Kidney epithelial cell (primary cell): ENCODE results near the gene OR2W1. TPM values are rescaled to one million over a fixed set of nuclear protein-coding genes. Genes with fewer than 3 reads are reported as not detected.

ENCODE experiments used
- DNase-seq: peaks from one replicate; pipeline ENCODE4 v3.0.0-alpha.2; 2010; ENCODE audit warnings: low read depth
- H3K27me3 ChIP-seq: 2 replicates; pipeline ENCODE4 v1.6.0; 2011; ENCODE audit warnings: low read length; ENCODE audit not compliant: control insufficient read depth, insufficient read depth
- H3K36me3 ChIP-seq: 2 replicates; pipeline ENCODE4 v1.5.1; 2011; ENCODE audit warnings: low read length; ENCODE audit not compliant: control insufficient read depth, insufficient read depth
- H3K4me3 ChIP-seq: 2 replicates; pipeline ENCODE4 v1.5.1; 2011; ENCODE audit warnings: low read depth, mild to moderate bottlenecking, control low read depth, low read length
- CTCF ChIP-seq: IDR thresholded peaks from 2 replicates; pipeline ENCODE4 v1.5.1; 2011; ENCODE audit warnings: mild to moderate bottlenecking, moderate library complexity, low read length, control low read depth, inconsistent platforms; ENCODE audit not compliant: insufficient read depth, poor library complexity, severe bottlenecking
- total RNA-seq: library from RNA; depleted of rRNA; stranded (reverse); fragments of >200 nt; gene quantifications from 2 replicates; pipeline ENCODE4 v1.2.3, GENCODE V29; 2015

OR2W1 gene
- total RNA-seq, 1 donor from 2014 or later, result not detected

- no peak overlapping the region for H3K4me3 ChIP-seq
- DNase-seq, result no peak
- no peaks in the 10 kb centered on the region for H3K27me3 ChIP-seq
- H3K36me3 ChIP-seq, result no peaks in the 10 kb centered on the region
- TF ChIP-seq CTCF, result no peak
These were observed 25.3 kb downstream of the OR2W1 start for GRCh38 chr6:29019629-29020028.

- H3K4me3 ChIP-seq, result no peak overlapping the region
- no peaks in the 10 kb centered on the region for H3K27me3 ChIP-seq
- DNase-seq, result no peak
- no peak for TF ChIP-seq CTCF
- no peaks in the 10 kb centered on the region for H3K36me3 ChIP-seq
These were observed 27.6 kb downstream of the OR2W1 start for GRCh38 chr6:29017428-29017802.

- TF ChIP-seq CTCF, result peak; percentile 71
- H3K4me3 ChIP-seq, result peak overlapping the region; percentile 52
- H3K36me3 ChIP-seq, result no peaks in the 10 kb centered on the region
- H3K27me3 ChIP-seq, result no peaks in the 10 kb centered on the region
- DNase-seq, result no peak
These were observed 28.2 kb downstream of the OR2W1 start for GRCh38 chr6:29016559-29017427.

- DNase-seq, result no peak
- TF ChIP-seq CTCF, result peak; percentile 17
- Histone ChIP-seq H3K4me3 (peak overlapping the region; percentile 37), H3K27me3 (no peaks in the 10 kb centered on the region), H3K36me3 (no peaks in the 10 kb centered on the region)
These were observed 30.0 kb downstream of the OR2W1 start for GRCh38 chr6:29014729-29015608.

- TF ChIP-seq CTCF, result no peak
- no peaks in the 10 kb centered on the region for H3K27me3 ChIP-seq
- no peaks in the 10 kb centered on the region for H3K36me3 ChIP-seq
- H3K4me3 ChIP-seq, result peak overlapping the region; percentile 56
- peak; percentile 16 for DNase-seq
These were observed 33.7 kb downstream of the OR2W1 start for GRCh38 chr6:29011276-29011734.
